Measurements from ENCODE around the gene SLC24A3.

Gene SLC24A3

GRCh38 chr20:19564261-19564660 is 351.8 kb downstream of the SLC24A3 start:
- DNase-seq, result no peak

GRCh38 chr20:19565736-19566135 is 353.3 kb downstream of the SLC24A3 start:
- DNase-seq, result no peak

GRCh38 chr20:19566226-19566945 is 353.9 kb downstream of the SLC24A3 start:
- no peak for DNase-seq

GRCh38 chr20:19568128-19568527 is 355.7 kb downstream of the SLC24A3 start:
- no peak for DNase-seq

GRCh38 chr20:19571996-19572395 is 359.6 kb downstream of the SLC24A3 start:
- DNase-seq, result no peak

- DNase-seq, result no peak
Observed at GRCh38 chr20:19577692-19578091, 365.2 kb downstream of the SLC24A3 start.

GRCh38 chr20:19582782-19583181 is 370.3 kb downstream of the SLC24A3 start:
- no peak for DNase-seq

- no peak for DNase-seq
Observed at GRCh38 chr20:19583532-19584175, 371.2 kb downstream of the SLC24A3 start.

- DNase-seq, result no peak
Observed at GRCh38 chr20:19588241-19588640, 375.8 kb downstream of the SLC24A3 start.

- DNase-seq, result no peak
Observed at GRCh38 chr20:19588732-19589131, 376.3 kb downstream of the SLC24A3 start.

- DNase-seq, result no peak
Observed at GRCh38 chr20:19589787-19590362, 377.4 kb downstream of the SLC24A3 start.

- no peak for DNase-seq
Observed at GRCh38 chr20:19590382-19590781, 377.9 kb downstream of the SLC24A3 start.

GRCh38 chr20:19593762-19594161 is 381.3 kb downstream of the SLC24A3 start:
- DNase-seq, result no peak

GRCh38 chr20:19594896-19595295 is 382.5 kb downstream of the SLC24A3 start:
- DNase-seq, result no peak

- DNase-seq, result no peak
Observed at GRCh38 chr20:19598117-19598850, 385.8 kb downstream of the SLC24A3 start.

GRCh38 chr20:19599200-19599599 is 386.8 kb downstream of the SLC24A3 start:
- no peak for DNase-seq

- DNase-seq, result no peak
Observed at GRCh38 chr20:19600042-19600441, 387.6 kb downstream of the SLC24A3 start.

- no peak for DNase-seq
Observed at GRCh38 chr20:19601126-19601810, 388.8 kb downstream of the SLC24A3 start.

- DNase-seq, result no peak
Observed at GRCh38 chr20:19602675-19603375, 390.4 kb downstream of the SLC24A3 start.

- no peak for DNase-seq
Observed at GRCh38 chr20:19603376-19603750, 390.9 kb downstream of the SLC24A3 start.

GRCh38 chr20:19605786-19606485 is 393.5 kb downstream of the SLC24A3 start:
- DNase-seq, result no peak
